GM18868 (cell line): ENCODE measurements around the gene PMPCA.
"Not testable (repeated sequence)": the region's sequence is repeated elsewhere in the genome, so short reads cannot be mapped to it uniquely, and the experiment has no call there.

Experiments
- ATAC-seq: cut with Tn5 transposase; IDR thresholded peaks from one replicate; pipeline ENCODE4 v1.9.1; 2021; ENCODE audit warnings: mild to moderate bottlenecking, moderate library complexity; ENCODE audit not compliant: unreplicated experiment

The PMPCA gene

GRCh38 chr9:136409557-136410455, 652 bp upstream of the PMPCA start:
- ATAC-seq, result peak; percentile 12

- ATAC-seq, result no peak
These were observed 920 bp downstream of the PMPCA start for GRCh38 chr9:136411378-136411777.

GRCh38 chr9:136412962-136413361, 2.5 kb downstream of the PMPCA start:
- ATAC-seq, result no peak

GRCh38 chr9:136416427-136416826, 6.0 kb downstream of the PMPCA start:
- ATAC-seq, result no peak

- ATAC-seq, result no peak
These were observed 6.5 kb downstream of the PMPCA start for GRCh38 chr9:136416914-136417313.

GRCh38 chr9:136418182-136419091, 8.0 kb downstream of the PMPCA start:
- ATAC-seq, result no peak

GRCh38 chr9:136419092-136419420, 8.6 kb downstream of the PMPCA start:
- no peak for ATAC-seq

GRCh38 chr9:136421791-136422190, 11.3 kb downstream of the PMPCA start:
- no peak for ATAC-seq

GRCh38 chr9:136422876-136423275, 12.4 kb downstream of the PMPCA start:
- ATAC-seq, result no peak

GRCh38 chr9:136423432-136424146, 13.1 kb downstream of the PMPCA start:
- no peak for ATAC-seq

- ATAC-seq, result no peak
These were observed 14.4 kb downstream of the PMPCA start for GRCh38 chr9:136424750-136425362.

- not testable (repeated sequence) for ATAC-seq
These were observed 14.9 kb downstream of the PMPCA start for GRCh38 chr9:136425367-136425766.

- ATAC-seq, result no peak
These were observed 16.3 kb downstream of the PMPCA start for GRCh38 chr9:136426787-136427186.

GRCh38 chr9:136429075-136429628, 18.7 kb downstream of the PMPCA start:
- no peak for ATAC-seq

- no peak for ATAC-seq
These were observed 19.4 kb downstream of the PMPCA start for GRCh38 chr9:136429683-136430491.

GRCh38 chr9:136430588-136431234, 20.3 kb downstream of the PMPCA start:
- no peak for ATAC-seq

GRCh38 chr9:136431782-136432350, 21.4 kb downstream of the PMPCA start:
- no peak for ATAC-seq

GRCh38 chr9:136432591-136432990, 22.1 kb downstream of the PMPCA start:
- ATAC-seq, result no peak
